GM18951 (cell line): ENCODE data around the gene OTOG.

ENCODE experiments used
- POLR2A ChIP-seq: IDR thresholded peaks from 4 replicates; pipeline ENCODE4 v1.6.1; 2011; ENCODE audit warnings: mild to moderate bottlenecking; ENCODE audit not compliant: insufficient read length, insufficient read depth; ENCODE audit errors: extremely low read depth
- in situ Hi-C: fragments of 300-500 bp; cut with MboI; formaldehyde crosslinking; loops from one replicate; pipeline ENCODE4 v1.12.0; 2022; ENCODE audit warnings: low sequenced_read_pairs, mixed read lengths, inconsistent platforms; ENCODE audit not compliant: unreplicated experiment

Gene OTOG

DNA sequence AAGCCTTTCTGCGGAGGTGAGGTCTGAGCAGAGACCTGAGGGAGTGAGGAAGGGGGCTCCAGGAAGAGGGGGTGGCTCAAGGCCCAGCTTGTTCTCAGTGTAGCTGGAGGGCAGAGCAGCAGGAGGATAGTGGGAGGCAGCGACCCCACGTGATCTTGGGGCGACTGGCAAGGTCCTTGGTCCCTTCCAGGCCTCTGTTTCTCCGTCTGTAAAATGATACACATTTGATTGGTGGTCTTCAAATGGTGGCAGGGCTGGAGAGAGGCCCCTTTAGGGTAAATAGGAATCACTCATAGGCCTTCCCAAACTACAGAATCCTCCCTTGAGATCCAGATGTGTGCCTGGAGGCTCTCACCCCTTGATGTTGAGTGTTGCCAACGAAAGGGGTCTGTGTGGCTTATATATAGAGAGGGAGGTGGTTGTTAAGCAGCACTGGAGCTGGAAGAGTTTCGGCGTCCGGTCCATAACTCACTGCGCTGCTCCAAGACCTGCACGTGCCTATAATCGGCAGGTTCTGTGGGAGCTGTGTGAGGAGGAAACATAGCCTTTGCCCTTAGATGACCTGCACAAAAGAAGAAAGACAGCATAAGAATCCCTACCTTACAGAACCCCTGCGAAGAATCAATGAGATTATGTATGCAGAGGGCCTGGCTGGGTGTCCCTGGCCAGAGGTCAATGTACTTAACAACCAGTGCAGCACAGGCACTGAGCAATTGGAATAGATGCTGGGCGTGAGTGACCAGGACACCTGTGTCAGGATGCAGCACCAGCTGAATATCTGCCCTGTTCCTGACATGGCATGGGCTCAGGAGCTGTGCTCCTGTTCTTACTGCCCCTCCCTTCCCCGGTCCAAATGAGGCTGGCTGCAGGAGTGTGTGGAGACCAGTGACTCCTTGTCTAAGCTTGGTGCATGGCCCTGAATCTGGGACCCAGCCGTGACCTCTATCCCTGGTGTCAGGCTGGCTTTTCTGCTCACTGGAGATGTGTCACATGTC lies 28.7 kb downstream of the OTOG start:
- in situ Hi-C loops: no loop called here
- TF ChIP-seq POLR2A: no peak

DNA sequence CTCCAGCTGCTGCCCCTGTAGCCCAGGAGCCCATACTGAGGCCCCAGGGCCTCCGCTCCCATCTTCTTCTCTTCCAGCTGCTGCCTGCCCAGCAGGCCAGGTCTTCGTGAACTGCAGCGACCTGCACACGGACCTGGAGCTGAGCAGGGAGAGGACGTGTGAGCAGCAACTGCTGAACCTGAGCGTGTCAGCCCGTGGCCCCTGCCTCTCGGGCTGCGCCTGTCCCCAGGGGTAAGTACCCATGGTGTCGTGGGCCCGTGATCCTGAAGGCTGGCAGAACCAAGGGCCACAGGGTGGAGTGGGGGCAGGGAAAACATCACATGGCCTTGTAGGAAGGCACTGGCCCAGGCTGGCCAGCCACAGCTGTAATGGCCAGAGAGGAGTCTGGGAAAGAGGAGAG lies 31.2 kb downstream of the OTOG start:
- TF ChIP-seq POLR2A: no peak
- in situ Hi-C loops: no loop called here

DNA sequence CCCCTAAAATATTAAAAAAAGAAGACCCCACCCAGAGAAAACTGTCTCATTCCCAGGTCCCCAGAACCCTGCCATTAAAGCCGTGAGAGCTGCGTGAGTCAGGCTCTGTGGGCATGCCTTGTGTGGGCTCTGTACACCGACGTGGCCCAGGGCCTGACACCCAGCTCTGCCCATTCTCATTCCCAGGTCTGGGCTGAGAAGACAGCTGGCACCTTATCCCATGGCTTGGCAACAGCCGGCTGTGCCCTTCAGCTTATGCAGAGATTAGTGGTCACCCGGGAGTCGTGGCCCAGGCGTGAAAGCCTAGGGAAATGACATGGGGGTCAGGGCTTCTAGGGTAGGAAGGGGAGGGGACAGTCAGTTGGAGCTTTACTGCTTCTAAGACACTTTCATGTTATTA lies 31.9 kb downstream of the OTOG start:
- in situ Hi-C loops: no loop called here
- no peak for TF ChIP-seq POLR2A

DNA sequence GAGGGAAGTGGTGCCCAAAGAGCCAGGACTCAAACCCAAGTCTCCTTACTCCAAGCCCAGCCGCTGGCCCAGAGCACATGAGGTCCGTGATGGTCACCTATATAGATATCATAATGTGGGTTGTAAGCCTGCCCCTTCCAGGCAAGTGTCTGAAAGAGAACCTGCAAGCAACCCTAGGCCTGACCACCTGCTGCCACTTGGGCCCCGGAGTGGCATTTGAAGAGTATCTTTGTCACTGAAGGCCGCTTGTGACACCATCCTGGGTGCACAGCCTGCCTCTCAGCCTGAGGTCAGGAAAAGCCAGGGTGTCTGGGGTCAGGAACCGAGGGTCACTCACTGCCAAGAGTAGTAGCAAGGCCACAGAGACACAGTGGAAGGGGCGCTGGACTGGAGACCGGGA lies 32.4 kb downstream of the OTOG start:
- TF ChIP-seq POLR2A: no peak
- in situ Hi-C loops: no loop called here

DNA sequence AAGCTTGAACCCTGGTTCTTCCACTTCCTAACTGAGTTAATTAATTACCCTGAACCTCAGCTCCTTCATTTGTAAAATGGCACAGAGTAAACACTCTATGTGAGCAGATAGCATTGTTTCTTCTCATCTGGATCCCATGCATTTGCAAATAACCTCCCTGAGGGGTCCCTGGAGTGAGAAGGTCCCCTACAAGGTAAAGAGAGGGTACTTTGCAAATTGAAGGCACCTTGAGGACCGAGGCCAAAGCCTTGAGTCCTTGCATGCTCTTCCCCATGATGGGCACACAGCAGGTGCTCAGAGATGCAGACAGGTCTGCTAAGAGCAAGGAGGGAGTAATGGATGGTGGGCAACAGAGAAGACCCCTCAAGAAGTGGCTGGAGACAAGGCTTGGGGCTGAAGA lies 33.2 kb downstream of the OTOG start:
- in situ Hi-C loops: no loop called here
- no peak for TF ChIP-seq POLR2A

DNA sequence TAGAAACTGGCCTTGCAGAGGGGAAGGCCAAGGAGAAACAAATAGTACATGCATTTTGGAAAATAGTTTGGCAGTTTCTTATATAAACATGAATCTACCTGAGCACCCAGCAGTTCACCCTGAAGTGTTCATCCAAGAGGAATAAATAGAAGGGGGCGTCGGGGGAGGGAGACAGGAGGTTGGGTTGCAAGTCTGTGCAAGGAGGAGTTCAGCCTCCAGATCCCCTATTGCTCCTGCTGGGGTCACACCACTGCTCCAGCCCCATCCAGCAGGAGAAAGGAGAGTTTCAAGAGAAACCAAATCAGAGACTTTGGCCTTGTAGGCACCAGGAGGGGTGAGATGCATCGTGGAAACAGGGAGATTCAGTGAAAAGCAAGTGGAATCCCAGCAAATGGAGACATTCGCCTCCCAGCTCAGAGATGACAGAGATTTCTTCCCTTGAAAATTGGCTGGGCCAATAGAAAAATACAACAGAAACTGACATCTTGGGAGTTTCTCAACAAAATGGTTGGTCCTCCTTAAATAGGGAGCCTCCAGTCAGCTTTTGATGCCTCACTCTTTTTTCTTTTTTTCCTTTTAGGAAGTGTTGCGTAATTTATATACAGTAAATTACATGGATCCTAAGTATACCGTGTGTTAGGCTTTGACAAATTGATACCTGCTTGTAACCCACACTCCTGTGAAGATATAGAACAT lies 34.1 kb downstream of the OTOG start:
- no peak for TF ChIP-seq POLR2A
- in situ Hi-C loops: no loop called here

DNA sequence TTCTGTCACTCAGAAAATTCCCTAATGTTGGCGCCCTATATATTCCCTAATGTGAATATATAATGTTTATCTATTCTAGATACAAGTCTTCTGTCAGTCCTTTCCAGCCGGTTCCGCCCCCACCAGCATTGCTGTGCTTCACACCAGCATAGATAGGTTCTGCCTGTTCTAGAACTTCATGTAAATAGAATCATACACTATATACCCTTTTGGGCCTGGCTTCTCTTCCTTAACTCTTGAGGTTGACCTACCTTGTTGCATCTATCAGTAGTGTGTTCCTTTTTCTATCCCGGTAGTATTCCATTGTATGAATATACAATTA lies 34.6 kb downstream of the OTOG start:
- in situ Hi-C loops: no loop called here
- TF ChIP-seq POLR2A: no peak

DNA sequence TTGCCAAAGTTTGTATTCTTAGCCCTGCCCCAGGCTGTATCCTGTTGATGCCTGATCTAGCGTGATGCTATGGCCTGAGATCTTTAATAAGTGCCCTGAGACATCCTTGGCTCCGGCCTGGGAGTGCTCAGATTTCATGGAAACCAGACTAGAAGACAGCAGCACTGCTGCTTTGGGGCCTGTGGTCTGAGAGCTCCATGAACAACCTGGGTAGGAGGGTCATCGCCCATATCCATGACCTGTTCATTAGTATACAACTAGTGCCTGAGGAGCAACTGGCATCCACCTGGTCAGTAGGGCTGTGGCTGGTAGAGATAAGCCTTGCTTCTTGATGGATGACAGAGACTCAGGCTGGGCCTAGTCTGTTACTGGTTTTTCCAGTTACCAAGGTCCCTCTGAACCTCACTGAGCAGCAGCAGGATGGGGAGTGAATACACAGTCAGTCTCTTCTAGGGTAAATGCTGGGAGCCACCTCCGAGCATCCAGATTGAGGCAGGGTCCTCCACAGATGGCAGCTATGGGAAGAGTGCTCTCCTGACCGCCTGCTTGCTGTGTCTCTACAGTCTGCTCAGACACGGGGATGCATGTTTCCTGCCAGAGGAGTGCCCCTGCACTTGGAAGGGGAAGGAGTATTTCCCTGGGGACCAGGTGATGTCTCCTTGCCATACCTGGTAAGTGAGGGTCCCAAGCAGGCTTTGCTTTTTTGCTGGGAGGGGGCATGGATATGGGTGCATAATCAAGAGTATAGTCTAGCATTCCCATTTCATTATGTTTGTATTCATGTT lies 39.0 kb downstream of the OTOG start:
- in situ Hi-C loops: no loop called here
- no peak for TF ChIP-seq POLR2A

DNA sequence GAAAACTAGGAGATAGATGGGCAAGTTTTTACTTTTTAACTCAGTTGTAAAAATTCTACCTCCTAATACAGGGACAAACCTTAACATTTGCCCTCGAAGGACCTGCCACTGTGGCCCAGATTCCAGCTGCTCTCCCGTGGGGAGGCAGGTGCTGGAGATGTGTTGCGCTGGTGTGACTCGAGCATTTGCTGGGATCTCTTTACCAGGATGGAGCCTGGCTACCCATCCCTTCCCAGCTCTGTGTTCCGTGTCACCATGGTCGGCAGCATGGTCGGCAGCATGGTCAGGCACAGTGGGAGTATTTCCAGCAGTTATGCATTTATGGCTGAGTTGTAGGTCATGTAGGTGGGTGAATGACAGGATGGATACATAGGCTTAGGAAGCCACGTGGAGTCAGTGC lies 41.1 kb downstream of the OTOG start:
- no peak for TF ChIP-seq POLR2A
- in situ Hi-C loops: no loop called here

DNA sequence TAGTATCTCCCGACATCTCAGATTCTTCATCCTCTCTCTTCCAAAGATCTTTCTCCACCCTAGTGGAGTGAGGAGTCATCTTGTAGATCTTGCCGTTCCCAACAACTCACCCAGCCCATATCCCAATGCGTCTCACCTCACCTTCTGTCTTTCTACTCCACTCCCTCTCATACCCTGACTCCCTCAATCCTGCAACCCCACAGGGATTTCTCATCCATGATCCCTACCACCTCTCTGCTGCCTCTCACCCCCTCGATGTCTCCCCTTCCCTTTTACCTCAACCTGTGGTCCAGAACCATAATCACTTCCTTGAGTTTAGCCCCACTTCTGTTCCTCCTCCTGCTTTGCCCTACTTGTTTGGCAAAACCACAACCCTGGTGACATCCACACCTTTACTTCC lies 41.7 kb downstream of the OTOG start:
- TF ChIP-seq POLR2A: no peak
- in situ Hi-C loops: no loop called here

DNA sequence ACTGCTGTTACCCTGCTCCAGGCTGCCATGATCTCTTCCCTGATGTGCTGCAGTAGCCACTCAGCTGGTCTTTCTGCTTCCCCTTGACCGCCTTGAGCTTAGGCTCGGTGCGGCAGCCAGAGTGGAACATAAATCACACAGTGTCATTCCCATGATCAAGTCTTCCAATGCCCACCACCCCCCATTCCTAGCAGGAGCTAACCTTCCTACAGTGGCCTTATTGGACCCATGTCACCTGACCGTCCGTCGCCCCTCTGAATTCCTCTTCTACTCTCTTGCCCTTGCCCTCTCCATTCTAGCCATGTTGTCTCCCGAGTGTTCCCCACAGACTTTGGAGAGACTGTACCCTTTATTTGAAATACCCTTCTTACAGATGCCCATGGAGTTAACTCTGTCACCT lies 43.4 kb downstream of the OTOG start:
- in situ Hi-C loops: no loop called here
- no peak for TF ChIP-seq POLR2A

DNA sequence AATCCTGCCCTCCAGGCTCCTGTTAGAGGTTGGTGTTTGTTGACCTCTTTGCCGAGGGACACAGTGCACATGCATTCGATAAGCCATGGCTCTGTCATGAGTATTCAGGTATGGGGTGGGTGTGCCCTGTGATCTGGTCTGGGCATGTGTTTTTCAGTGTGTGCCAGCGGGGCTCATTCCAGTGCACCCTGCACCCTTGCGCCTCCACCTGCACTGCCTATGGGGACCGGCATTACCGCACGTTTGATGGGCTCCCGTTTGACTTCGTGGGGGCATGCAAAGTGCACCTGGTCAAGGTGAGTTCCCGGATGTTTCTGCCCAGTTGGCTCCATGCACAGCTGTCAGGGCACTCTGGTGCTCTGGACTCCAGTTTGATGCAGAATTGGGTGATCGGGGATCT lies 44.2 kb downstream of the OTOG start:
- in situ Hi-C loops: no loop called here
- TF ChIP-seq POLR2A: no peak

DNA sequence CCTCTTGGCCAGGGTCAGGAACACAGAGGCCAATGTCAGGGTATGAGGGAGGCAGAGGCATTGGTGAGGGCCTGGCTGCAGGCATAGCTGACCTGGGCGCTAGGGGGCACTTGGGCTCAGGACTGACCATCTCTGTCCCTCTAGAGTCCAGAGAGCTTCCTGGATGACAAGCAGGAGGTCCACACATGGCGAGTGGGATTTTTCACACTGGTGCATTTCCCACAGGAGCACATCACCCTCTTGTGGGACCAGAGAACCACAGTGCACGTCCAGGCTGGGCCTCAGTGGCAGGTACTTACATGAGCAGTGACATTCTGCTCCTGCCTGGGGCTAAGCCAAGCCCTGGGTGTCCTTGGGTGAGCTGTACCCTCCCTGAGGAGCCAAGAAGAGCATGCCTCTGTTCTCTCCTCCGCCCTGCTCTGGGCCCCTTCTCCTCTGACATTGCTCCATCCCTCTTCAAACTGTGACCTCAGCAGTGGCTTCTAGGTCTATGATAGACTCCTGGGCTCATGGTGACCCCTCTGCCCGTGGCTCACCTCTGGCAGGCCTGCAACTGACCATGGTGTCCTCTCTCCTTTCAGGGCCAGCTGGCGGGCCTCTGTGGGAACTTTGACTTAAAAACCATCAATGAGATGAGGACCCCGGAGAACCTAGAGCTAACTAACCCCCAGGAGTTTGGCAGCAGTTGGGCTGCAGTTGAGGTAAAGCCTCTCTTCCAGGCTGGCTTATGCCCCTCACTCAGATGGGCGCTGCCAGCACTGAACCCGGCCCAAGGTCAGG lies 46.6 kb downstream of the OTOG start:
- no peak for TF ChIP-seq POLR2A
- in situ Hi-C loops: no loop called here
